Transverse colon (tissue), 4 donors: ENCODE results near the gene CTF1. TPM values are rescaled to one million over a fixed set of nuclear protein-coding genes. Genes with fewer than 3 reads are reported as not detected.

Experiments
- DNase-seq: peaks from one replicate; pipeline ENCODE4 v3.0.0-alpha.2; 2019
- H3K27ac ChIP-seq, 4 donors: fragments of 200-600 bp; sonication (generic); 2 replicates each; pipeline ENCODE4 v1.5.1; 2016 to 2018; ENCODE audit warnings: inconsistent platforms in 4 of 4
- H3K27me3 ChIP-seq: fragments of 200-600 bp; sonication (generic); 2 replicates; pipeline ENCODE4 v1.5.1; 2017; ENCODE audit warnings: inconsistent platforms
- H3K36me3 ChIP-seq, 4 donors: fragments of 200-600 bp; sonication (generic); 2 replicates each; pipeline ENCODE4 v1.5.1; 2017 to 2019; ENCODE audit warnings: inconsistent platforms in 4 of 4
- H3K4me1 ChIP-seq, 4 donors: fragments of 200-600 bp; sonication (generic); 2 replicates each; pipeline ENCODE4 v1.5.1; 2017 to 2020; ENCODE audit warnings: inconsistent platforms in 4 of 4
- H3K4me3 ChIP-seq, 4 donors: fragments of 200-600 bp; sonication (generic); 1 replicate in 1 of 4; 2 replicates in 3 of 4; pipeline versions ENCODE4 v1.5.1 to v1.6.1; 2017 to 2019; ENCODE audit warnings: inconsistent platforms in 4 of 4
- H3K9me3 ChIP-seq, 2 donors: fragments of 200-600 bp; sonication (generic); 2 replicates each; pipeline ENCODE4 v1.5.1; 2017 to 2019; ENCODE audit warnings: inconsistent platforms in 2 of 2
- EP300 ChIP-seq: sonication (generic); formaldehyde crosslinking; IDR thresholded peaks from one replicate; pipeline ENCODE4 v1.6.1; 2017; ENCODE audit warnings: antibody characterized with exemption, low read depth
- POLR2A ChIP-seq: fragments of 450-650 bp; IDR thresholded peaks from one replicate; pipeline ENCODE4 v1.6.1; 2016; ENCODE audit warnings: antibody characterized with exemption, mild to moderate bottlenecking, moderate library complexity
- POLR2AphosphoS5 ChIP-seq, 3 donors: sonication (generic); formaldehyde crosslinking; IDR thresholded peaks; one replicate each; pipeline ENCODE4 v1.6.1; 2016; ENCODE audit warnings: antibody characterized with exemption in 3 of 3
- WGBS, 2 donors: methylation state at CpG; one replicate each; pipeline ENCODE4 v1.1.5; 2018; ENCODE audit warnings: low coverage in 1 of 2; 5-methylcytosine and 5-hydroxymethylcytosine counted together
- in situ Hi-C, 4 donors: fragments of 200-750 bp; cut with MboI; loops; one replicate each; pipeline versions ENCODE4 v1.15.0 to v1.15.1; 2017; ENCODE audit warnings: low sequenced_read_pairs in 3 of 4, low pct_ligation_motif_present in 1 of 4, low pct_unique_long_range_greater_than_20kb in 1 of 4
- intact Hi-C: fragments of 100-400 bp; cut with DNase I; formaldehyde crosslinking; loops from one replicate; pipeline ENCODE4 v1.15.1; 2023; ENCODE audit warnings: low total_unique reads
- total RNA-seq, 4 donors: library from RNA; depleted of rRNA; stranded (reverse); fragments of >200 nt; gene quantifications; one replicate each; pipeline ENCODE4 v1.1.0, GENCODE V29; 2016
- TF ChIP-seq, protein P1 (sequence below), 5 experiments: fragments of 200-600 bp in 3 of 5; fragments of 450-650 bp in 2 of 5; sonication (generic) in 3 of 5; IDR thresholded peaks; 1 replicate in 2 of 5; 2 replicates in 3 of 5; pipeline ENCODE4 v1.5.1; 2016 to 2017; ENCODE audit warnings: antibody characterized with exemption in 5 of 5, inconsistent platforms in 3 of 5, mild to moderate bottlenecking in 2 of 5, moderate library complexity in 1 of 5

The CTF1 gene
- total RNA-seq, 4 donors from 2014 or later, result 0.82 to 0.95 TPM; not detected in 2

DNA sequence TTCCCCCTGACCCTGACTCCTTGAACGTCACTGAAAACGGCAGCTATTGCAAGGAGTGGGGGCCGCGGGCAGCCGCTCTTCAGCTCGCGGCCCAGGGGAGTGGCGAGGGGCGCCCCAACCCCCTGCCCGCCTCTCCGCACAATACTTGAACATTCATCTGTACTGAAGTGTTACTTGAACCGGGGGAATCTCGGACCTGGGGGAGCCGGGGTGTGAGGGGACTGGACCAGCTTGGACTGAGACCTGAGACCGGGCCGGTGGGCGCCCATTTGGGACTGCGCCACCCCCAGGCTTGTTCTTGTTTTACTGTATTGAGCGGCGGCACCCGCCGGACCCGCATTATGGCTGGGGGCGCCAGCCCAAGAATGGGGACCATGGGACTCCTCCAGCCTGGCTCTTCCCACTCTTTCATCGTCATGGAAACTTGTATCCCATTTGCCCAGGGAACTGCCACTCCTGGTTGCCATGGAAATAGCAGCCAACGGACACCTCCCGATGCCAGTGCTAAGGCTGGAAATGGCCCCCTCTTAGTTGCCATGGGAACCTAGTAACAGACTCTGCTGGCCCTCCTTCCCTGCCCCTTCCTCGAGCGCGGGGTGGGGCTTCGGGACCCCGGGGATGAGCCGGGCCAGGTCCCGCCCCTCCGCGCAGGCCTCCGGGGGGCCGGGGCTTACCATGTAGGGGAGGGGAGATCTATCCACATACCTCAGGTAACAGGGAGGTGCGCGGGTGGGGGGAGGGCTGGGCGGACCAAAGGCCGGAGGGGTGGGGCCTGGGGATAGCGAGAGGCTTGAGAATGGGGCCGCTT, 51.6 kb downstream of the CTF1 start:
- 51% methylated on average over 39 of the region's 44 CpGs; no CpG with 5 or more reads in 1 of the 2 donors for whole genome bisulfite sequencing, 2 donors
- peaks cover 0 to 13% (median 3%) of the 10 kb centered on the region in 4 donors for H3K36me3 ChIP-seq
- in situ Hi-C loops, result no loop called here
- intact Hi-C loops, result no loop called here
- H3K9me3 ChIP-seq, result no peaks in the 10 kb centered on the region
- DNase-seq, result peak; percentile 81
- H3K27me3 ChIP-seq, result no peaks in the 10 kb centered on the region
- peak overlapping the region; percentile 70 to 100 (median 81) for H3K4me3 ChIP-seq
- peak overlapping the region; percentile 91 to 97 (median 94) for H3K27ac ChIP-seq
- TF ChIP-seq POLR2AphosphoS5 (IDR thresholded peaks at IDR 0.05) (no peak), POLR2A (no peak), EP300 (no peak)
- TF ChIP-seq, protein P1, sequence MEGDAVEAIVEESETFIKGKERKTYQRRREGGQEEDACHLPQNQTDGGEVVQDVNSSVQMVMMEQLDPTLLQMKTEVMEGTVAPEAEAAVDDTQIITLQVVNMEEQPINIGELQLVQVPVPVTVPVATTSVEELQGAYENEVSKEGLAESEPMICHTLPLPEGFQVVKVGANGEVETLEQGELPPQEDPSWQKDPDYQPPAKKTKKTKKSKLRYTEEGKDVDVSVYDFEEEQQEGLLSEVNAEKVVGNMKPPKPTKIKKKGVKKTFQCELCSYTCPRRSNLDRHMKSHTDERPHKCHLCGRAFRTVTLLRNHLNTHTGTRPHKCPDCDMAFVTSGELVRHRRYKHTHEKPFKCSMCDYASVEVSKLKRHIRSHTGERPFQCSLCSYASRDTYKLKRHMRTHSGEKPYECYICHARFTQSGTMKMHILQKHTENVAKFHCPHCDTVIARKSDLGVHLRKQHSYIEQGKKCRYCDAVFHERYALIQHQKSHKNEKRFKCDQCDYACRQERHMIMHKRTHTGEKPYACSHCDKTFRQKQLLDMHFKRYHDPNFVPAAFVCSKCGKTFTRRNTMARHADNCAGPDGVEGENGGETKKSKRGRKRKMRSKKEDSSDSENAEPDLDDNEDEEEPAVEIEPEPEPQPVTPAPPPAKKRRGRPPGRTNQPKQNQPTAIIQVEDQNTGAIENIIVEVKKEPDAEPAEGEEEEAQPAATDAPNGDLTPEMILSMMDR (IDR thresholded peaks at IDR 0.05), result no peak
- H3K4me1 ChIP-seq, result peaks cover 9 to 29% (median 20%) of the 10 kb centered on the region in 4 donors

DNA sequence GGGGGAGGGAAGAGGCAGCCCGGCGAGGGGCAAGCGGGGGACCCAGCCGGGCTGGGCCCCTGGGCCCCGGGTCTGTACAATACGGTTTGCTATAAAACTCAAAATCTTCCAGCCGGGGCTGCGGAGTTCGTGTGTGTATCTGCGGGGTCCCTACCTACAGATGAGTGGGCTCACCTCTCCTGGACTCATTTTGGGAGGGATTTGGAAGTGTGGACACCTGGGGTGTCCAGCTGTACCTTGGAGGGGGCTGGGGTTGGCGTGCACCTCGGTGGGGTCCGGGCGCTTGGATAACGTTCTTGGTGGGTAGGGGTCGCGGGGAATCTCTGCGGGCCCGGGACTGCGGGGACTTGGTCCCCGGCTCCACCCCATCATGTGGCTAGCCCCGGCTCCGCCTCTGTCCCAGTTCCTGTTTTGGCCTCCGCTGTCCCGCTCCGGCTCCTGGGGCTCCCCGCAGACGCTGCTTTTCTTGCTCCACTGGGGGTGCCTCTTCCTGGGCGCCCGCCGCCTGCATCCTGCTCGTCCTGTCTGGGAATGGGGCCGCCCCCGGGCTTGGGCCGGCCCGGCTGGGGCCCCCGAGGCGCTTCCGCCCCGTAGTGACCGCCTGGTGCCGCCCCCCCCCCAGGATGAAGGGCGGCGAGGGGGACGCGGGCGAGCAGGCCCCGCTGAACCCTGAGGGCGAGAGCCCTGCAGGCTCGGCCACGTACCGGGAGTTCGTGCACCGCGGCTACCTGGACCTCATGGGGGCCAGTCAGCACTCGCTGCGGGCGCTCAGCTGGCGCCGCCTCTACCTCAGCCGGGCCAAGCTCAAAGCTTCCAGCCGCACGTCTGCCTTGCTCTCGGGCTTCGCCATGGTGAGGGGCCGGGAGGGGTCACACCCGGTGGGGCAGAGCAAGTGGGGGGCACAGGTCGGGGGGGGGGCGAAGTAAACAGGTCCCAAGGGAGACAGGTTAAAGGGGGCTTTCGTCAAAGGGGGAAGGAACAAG, 52.5 kb downstream of the CTF1 start, which contains the start of gene ORAI3:
ORAI3 (plus strand) TSS at position 402 of the 983 bp plus-strand sequence; CDS start at position 624, 222 bp downstream.
- WGBS, 2 donors, result 1% methylated on average over 47 of the region's 70 CpGs; no CpG with 5 or more reads in 1 of the 2 donors
- TF ChIP-seq, protein P1 (IDR thresholded peaks at IDR 0.05), result peak in 1 of 5 experiments; percentile 8
- TF ChIP-seq POLR2AphosphoS5 (IDR thresholded peaks at IDR 0.05), result peak; percentile 70 to 86 (median 86)
- TF ChIP-seq POLR2A, result peak; percentile 73
- no peak for TF ChIP-seq EP300
- peak; percentile 81 for DNase-seq
- H3K4me3 ChIP-seq, result peak within 1 kb of the TSS; percentile 70 to 100 (median 81)
- peaks cover 12 to 36% (median 23%) of the 10 kb centered on the region in 4 donors for H3K4me1 ChIP-seq
- no peaks in the 10 kb centered on the region for H3K9me3 ChIP-seq
- no peaks in the 10 kb centered on the region for H3K27me3 ChIP-seq
- peaks cover 0 to 13% (median 3%) of the 10 kb centered on the region in 4 donors for H3K36me3 ChIP-seq
- H3K27ac ChIP-seq, result peak within 1 kb of the TSS; percentile 91 to 97 (median 94)
- intact Hi-C loops, result no loop called here
- in situ Hi-C loops, result no loop called here

DNA sequence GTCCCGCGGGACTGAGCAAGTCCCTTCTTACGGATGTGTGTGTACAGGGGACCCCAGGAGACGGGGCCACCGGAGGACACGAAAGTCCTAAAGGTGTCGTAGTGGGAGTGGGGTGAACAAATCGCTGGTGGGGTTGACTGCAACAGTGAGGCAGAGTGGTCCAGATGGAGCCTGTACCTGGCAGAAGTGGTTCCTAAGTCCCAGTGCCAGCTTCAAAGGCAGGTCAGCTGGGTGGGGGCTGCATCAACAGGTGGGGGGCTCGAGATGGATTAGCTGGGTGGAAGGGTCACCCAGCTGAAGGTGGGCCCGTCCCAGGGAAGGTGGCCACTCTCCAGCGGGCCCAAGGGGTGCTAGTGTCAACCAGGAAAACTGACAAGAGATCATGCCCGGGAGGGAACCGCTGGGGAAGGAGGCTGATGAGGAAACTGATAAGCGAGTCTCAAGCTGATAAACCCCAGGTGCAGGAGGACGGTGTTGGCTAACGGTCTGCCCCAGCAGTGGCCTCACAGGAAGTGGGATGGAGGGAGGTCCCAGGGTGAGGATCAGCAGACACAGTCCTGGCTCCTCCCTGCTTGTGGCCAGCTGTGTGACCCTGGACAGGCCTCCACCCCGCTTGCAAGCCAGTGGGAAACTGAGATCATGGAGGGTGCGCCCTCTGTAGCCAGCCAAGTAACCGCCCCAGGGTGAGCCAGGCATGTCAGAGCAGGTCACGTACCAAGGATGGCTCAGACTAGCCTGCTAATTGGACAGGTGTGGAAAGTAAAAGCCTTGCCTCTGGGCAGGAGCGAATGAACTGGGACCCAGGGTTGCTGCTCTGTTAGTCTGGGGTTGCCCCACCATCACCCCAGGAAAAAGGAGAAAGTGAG, 53.5 kb downstream of the CTF1 start:
- intact Hi-C loops, result no loop called here
- peaks cover 0 to 4% (median 0%) of the 10 kb centered on the region in 4 donors for H3K36me3 ChIP-seq
- H3K27me3 ChIP-seq, result no peaks in the 10 kb centered on the region
- 0 to 5% methylated on average over 7 to 21 of the region's 21 CpGs for WGBS, 2 donors
- TF ChIP-seq, protein P1 (IDR thresholded peaks at IDR 0.05), result no peak
- peak; percentile 78 for TF ChIP-seq POLR2A
- TF ChIP-seq POLR2AphosphoS5 (IDR thresholded peaks at IDR 0.05), result peak; percentile 80 to 92 (median 86)
- DNase-seq, result peak; percentile 84
- peak overlapping the region; percentile 70 to 100 (median 81) for H3K4me3 ChIP-seq
- H3K4me1 ChIP-seq, result peaks cover 12 to 36% (median 23%) of the 10 kb centered on the region in 4 donors
- peak overlapping the region; percentile 91 to 97 (median 94) for H3K27ac ChIP-seq
- no peaks in the 10 kb centered on the region for H3K9me3 ChIP-seq
- in situ Hi-C loops, result loop anchor here in 1 of 4 donors (25.0 kb wide), 1 partner anchor 762 kb away; a partner anchor contains a TSS
